Measurements from ENCODE around the gene EXD2.
"Not testable (repeated sequence)": the region's sequence is repeated elsewhere in the genome, so short reads cannot be mapped to it uniquely, and the experiment has no call there.

EXD2 gene

DNA sequence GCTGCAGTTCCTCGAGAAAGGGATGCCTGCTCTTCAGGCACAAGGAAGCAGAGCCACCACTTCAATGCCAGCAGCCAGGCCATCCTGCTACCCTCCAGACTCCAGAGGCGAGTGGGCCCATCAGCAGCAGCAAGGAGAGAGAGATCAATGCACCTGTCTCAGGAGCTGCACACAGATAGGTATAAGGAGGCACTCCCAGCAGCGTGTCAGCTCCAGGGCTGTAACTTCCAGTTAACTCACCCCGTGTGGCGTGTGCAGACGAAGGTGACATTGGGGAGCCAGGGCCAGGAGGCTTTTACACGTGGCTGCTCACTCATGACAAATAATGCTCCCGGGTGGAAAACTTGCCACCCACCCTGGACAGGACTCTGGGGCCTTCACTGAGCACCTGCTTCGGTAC lies 92.9 kb downstream of the EXD2 start:
- DNase-seq, result no peak

DNA sequence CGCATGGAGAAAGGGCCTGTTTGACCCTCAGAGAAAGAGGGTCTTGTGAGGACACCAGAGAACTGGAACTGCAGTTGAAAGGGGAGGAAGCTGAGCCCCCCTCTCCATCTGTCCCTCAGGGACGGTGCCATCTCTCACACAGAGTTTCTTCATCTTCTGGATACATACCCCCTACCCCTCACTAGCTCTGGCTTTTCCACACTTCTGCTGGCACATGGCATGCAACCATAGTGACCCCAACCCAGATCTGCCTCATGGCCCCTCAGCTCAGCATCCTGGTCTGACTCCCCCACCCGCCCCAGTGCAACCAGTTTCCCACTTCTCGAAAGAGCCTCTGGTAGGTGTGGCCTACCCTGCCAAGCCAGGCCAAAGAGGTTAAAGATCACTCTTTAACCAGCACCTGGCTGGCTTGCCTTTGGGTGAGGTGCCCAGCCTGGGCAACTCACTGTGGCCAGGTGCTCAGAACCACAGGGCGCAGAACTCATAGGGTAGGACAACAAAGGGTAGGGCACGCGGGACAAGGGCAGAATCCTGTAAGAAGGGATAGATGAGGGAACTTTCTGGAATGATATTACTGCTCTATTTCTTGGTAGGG lies 94.5 kb downstream of the EXD2 start:
- DNase-seq, result no peak

DNA sequence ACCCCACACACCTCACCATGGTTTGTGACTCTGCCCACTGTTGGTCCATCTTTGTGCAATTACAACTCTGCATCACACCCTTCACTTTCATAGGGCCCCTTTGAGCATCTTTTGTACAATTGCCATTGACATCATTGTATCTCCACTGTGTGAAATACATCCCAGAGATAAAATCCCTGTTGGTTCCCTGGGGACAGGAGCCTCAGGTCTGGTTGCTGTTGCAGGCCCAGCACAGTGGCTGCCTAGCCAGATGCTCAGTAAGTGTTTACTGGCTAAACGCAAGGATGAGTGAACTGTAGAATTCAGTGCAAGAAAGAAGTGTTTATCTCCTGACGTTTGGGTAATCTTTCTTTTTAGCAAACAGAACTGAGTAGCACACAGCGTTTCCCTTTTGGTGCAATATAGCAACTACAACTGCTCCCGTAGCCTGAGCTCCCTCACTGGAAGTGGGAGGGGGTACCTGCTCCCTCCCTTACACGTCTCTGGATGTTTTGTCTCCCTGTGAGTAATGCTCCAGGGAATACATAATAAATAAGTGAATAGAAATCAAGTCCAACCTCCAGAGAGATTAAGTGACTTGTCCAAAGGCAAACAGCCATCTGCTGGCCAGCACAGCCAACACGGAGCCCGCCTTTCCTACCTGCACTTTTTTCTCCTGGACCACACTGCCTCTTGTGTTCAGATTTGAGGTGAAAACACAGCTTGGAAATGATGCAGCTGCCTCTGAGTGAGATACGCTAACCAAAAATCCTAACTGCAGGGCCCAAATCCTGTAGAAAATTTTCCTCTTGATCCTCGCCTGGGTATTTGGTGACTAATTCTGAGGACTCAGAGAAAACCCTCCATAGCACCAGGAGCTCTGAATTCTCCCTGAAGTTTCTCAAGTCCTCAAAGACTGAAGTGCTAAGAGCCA lies 96.1 kb downstream of the EXD2 start:
- no peak for DNase-seq

DNA sequence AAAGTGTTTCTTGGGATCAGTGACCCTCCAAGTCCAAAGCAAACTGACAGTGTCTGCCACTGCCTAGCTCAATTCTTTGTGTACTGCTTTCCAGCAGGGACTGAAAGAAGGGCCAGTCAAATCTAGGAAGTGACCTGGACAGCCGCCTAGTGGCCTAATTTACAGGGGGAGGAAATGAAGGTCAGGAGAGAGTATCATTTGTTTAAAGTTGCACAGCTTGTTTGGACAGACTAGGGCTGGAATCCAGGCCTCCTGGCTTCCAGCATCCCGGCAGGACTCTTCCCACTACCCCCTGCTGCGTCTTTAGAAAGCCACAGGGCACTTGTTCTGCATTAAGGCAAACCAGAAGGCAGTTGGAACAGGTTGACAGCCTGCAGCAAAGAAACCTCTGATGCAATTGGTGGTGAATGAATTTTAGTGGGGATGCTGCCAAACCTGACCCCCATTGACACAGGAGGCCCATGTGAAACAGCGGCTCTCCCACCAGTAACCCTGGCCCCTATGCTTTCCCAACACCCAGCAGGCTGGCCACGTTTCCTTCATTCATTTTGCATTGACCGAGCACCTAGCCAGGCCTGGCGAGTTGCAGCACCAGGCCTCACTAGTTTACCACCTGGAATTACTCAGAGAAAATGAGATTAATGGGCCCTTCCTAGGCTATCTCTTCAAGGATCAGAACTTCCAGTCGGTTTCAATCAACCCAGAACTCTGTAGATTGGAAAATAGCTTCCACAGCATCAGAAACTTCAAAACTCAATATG lies 96.9 kb downstream of the EXD2 start:
- DNase-seq, result no peak

- DNase-seq, result no peak
Measured at GRCh38 chr14:69288956-69289705, 97.8 kb downstream of the EXD2 start.

GRCh38 chr14:69289811-69290520 lies 98.7 kb downstream of the EXD2 start:
- DNase-seq, result no peak

GRCh38 chr14:69290881-69291280 lies 99.6 kb downstream of the EXD2 start:
- DNase-seq, result not testable (repeated sequence)

DNA sequence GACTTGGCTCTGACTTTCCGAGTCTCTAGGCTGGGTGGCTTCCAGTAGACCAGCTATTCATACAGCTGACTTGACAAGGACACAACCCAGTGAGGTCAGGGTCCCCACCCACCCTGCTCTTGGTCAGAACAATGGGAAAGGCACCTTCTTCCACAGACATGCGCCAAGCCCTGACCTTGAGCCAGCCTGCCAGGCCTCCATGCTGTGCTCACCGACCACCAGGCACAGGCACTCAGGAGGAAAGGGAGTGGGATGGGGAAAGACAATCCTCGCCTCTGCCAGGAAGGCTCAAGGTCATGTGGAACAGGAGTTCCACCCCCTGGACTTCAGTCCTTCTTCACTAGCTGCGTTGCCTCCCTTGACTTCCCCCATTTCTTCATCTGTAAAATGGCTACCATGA lies 100.1 kb downstream of the EXD2 start:
- DNase-seq, result no peak

- no peak for DNase-seq
Measured at GRCh38 chr14:69291891-69292561, 100.7 kb downstream of the EXD2 start.
